ENCODE data around the gene ULK4. TPM values are rescaled to one million over a fixed set of nuclear protein-coding genes. Genes with fewer than 3 reads are reported as not detected.

Gene ULK4
- polyA plus RNA-seq, 1 experiment: 1.6 TPM

GRCh38 chr3:41339758-41340157 is 622.1 kb downstream of the ULK4 start:
- no peak overlapping the region for H3K4me3 ChIP-seq (ENCODE audit: low read depth, low read length)
- TF ChIP-seq CTCF (IDR thresholded peaks at IDR 0.05; ENCODE audit: insufficient read depth, low read depth, low read length): no peak
- ChIA-PET POLR2A (no interaction called here), CTCF (no interaction called here)
- no peak for DNase-seq (ENCODE audit: low read depth)
- no peaks in the 10 kb centered on the region for H3K36me3 ChIP-seq (ENCODE audit: control insufficient read depth, insufficient read depth, low read length)
- H3K27me3 ChIP-seq (ENCODE audit: control insufficient read depth, insufficient read depth, low read length): no peaks in the 10 kb centered on the region

- ChIA-PET POLR2A (no interaction called here), CTCF (no interaction called here)
- Histone ChIP-seq H3K27me3 (ENCODE audit: control insufficient read depth, insufficient read depth, low read length) (no peaks in the 10 kb centered on the region), H3K36me3 (ENCODE audit: control insufficient read depth, insufficient read depth, low read length) (no peaks in the 10 kb centered on the region), H3K4me3 (ENCODE audit: low read depth, low read length) (no peak overlapping the region)
- DNase-seq (ENCODE audit: low read depth): no peak
- no peak for TF ChIP-seq CTCF (IDR thresholded peaks at IDR 0.05; ENCODE audit: insufficient read depth, low read depth, low read length)
Observed at GRCh38 chr3:41338276-41338675, 623.6 kb downstream of the ULK4 start.

- no peaks in the 10 kb centered on the region for H3K36me3 ChIP-seq (ENCODE audit: control insufficient read depth, insufficient read depth, low read length)
- CTCF ChIA-PET: no interaction called here
- no peak for TF ChIP-seq CTCF (IDR thresholded peaks at IDR 0.05; ENCODE audit: insufficient read depth, low read depth, low read length)
Observed at GRCh38 chr3:41334426-41334825, 627.5 kb downstream of the ULK4 start.

GRCh38 chr3:41331041-41331440 is 630.9 kb downstream of the ULK4 start:
- Histone ChIP-seq H3K4me3 (ENCODE audit: low read depth, low read length) (no peak overlapping the region), H3K27me3 (ENCODE audit: control insufficient read depth, insufficient read depth, low read length) (no peaks in the 10 kb centered on the region), H3K36me3 (ENCODE audit: control insufficient read depth, insufficient read depth, low read length) (no peaks in the 10 kb centered on the region)
- ChIA-PET POLR2A (no interaction called here), CTCF (interaction anchor here (1.0 kb wide), 1 partner anchor 57 kb away, joined by 3 read pairs; no protein-coding TSS in a partner anchor)
- TF ChIP-seq CTCF (IDR thresholded peaks at IDR 0.05; ENCODE audit: insufficient read depth, low read depth, low read length): no peak
- no peak for DNase-seq (ENCODE audit: low read depth)

More at GRCh38 chr3:41334426-41334825, 627.5 kb downstream of the ULK4 start:
- DNase-seq (ENCODE audit: low read depth): no peak
- no peaks in the 10 kb centered on the region for H3K27me3 ChIP-seq (ENCODE audit: control insufficient read depth, insufficient read depth, low read length)
- POLR2A ChIA-PET: no interaction called here
- no peak overlapping the region for H3K4me3 ChIP-seq (ENCODE audit: low read depth, low read length)

GRCh38 chr3:41330465-41330864 is 631.4 kb downstream of the ULK4 start:
- TF ChIP-seq CTCF (IDR thresholded peaks at IDR 0.05; ENCODE audit: insufficient read depth, low read depth, low read length): no peak
- CTCF ChIA-PET: interaction anchor here (1.0 kb wide), 1 partner anchor 56 kb away, joined by 3 read pairs; no protein-coding TSS in a partner anchor
- H3K27me3 ChIP-seq (ENCODE audit: control insufficient read depth, insufficient read depth, low read length): no peaks in the 10 kb centered on the region
- no peak for DNase-seq (ENCODE audit: low read depth)
- no peaks in the 10 kb centered on the region for H3K36me3 ChIP-seq (ENCODE audit: control insufficient read depth, insufficient read depth, low read length)
- POLR2A ChIA-PET: no interaction called here
- H3K4me3 ChIP-seq (ENCODE audit: low read depth, low read length): no peak overlapping the region

All from BJ (cell line).